HG03108 (cell line): ENCODE data around the gene AHRR.
"Not testable (repeated sequence)": the region's sequence is repeated elsewhere in the genome, so short reads cannot be mapped to it uniquely, and the experiment has no call there.

Source experiments
- ATAC-seq: cut with Tn5 transposase; IDR thresholded peaks from one replicate; pipeline ENCODE4 v1.9.1; 2021; ENCODE audit warnings: moderate library complexity; ENCODE audit not compliant: unreplicated experiment

AHRR gene

DNA sequence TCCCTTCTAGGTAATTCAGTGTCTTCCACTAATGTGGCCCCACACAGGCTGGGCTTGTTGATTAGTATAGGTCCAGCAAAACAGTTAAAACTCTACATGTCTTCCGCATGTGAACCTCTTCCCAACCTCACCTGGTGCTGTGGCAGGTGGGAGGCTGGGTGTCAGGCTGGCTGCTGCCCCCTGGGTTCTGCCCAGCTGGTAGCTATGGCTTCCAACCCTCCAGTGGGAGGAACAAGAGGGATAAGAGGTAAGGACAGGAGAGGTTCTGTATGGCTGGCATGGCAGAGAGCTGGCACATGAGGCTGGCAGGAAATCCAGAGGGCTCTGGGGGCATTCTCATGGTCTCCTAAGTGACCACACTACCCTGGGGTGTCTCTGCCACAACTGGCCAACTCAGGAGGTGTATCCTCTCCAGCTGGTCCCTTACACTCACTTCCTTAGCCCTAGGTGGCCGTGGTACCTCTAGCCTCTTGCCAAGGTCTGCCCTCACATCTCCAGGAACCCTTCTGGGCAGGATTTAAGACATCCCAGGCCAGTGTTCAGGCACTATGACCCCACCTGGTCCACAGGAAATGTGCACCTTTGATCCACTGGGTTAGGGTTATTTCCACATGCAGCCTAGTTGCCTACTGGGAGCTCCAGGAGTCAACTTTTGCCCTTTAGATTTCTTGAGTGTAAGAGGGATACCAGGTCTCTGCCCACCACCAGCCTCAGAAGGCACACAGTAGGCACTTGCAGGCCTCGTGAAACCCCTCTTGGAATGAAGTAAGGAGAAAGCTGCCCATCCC, 41.7 kb downstream of the AHRR start:
- ATAC-seq, result no peak

DNA sequence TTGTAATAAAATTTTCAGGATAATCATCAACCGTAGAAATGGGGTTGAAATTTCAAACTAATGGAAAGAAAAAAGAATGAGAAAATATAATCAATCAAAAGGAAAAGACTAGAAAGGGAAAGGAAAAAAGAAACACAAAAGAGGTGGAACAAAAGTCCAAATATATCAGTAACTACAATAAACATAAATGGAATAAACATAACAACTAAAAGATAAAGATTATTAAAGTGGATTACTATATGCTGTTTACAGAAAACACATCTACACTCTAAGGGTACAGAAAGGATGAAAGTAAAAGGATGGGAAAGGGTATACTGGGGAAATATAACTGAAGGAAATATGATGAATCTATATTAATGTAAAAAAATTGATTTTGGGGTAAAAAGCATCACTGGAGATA, 43.0 kb downstream of the AHRR start:
- no peak for ATAC-seq

DNA sequence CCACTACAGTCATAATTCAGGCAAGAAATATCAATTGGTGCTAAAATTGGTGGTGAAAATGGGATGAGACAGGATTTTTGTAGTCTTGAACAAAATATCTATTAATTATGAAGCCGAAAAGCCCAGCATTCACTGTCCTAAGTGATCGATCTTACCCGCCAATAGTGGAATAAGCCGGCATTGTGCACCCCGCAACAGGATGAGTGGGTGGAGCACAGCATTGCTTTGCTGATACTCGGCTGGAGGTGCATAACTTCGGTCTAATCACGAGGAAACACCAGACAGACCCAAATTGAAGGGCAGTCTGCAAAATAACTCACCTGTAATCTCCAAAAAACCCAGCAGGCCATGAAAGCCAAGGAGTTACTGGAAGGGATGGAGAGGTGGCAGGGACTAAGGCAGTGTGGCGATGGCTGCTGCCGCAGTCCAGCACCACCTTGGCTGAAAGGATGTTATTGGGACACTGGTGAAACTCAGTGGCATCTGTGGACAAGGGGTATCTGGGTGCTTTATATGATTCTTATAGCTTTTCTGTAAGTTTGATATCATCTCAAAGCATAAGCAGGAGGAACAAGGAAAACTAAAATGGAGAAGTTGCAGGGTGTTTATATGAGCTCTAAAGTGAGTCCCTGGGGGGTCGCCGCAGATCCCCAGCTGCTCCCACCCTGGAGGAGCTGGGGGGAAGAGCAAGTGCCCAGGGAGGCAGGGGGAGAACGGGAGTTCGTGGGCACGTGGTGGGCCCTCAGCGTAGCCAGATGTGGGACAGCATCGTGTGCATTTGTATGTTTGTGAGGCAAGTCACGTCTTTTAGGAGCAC, 45.2 kb downstream of the AHRR start:
- no peak for ATAC-seq

DNA sequence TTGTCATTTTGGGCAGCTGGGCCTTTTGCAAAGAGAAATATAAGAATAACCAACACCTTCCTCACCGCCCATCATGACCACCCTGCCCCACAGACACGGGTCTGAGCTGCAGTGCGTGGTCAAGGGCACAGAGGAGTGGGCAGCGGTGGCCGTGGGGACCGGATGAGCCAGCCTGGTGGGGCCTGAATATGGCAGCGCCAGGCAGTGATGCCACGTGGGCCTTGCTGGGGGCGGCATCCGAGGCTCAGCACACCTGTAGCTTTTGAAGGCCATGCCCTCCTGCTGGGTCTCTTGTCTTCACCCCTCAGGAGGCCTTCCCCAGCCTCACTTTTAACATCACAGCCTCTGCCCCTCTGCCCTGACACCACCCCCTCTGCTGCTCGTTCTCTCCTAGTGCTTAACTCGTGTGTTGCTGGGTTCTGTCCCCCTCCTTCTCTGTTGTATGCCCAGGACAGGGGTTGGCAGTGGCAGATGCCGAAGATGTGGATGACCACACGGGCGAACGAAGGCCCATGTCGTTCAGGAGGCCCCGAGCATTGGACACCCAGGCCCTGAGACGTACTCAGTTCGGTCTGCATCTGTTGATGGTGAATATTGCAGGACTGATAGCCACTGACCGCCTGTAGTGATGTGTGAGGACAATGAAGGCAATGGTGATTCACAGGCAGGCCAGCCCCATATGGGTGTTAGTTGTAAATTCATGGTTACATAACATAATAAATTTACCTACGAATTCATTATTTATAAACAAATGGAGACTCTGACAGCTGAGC, 46.0 kb downstream of the AHRR start:
- no peak for ATAC-seq

DNA sequence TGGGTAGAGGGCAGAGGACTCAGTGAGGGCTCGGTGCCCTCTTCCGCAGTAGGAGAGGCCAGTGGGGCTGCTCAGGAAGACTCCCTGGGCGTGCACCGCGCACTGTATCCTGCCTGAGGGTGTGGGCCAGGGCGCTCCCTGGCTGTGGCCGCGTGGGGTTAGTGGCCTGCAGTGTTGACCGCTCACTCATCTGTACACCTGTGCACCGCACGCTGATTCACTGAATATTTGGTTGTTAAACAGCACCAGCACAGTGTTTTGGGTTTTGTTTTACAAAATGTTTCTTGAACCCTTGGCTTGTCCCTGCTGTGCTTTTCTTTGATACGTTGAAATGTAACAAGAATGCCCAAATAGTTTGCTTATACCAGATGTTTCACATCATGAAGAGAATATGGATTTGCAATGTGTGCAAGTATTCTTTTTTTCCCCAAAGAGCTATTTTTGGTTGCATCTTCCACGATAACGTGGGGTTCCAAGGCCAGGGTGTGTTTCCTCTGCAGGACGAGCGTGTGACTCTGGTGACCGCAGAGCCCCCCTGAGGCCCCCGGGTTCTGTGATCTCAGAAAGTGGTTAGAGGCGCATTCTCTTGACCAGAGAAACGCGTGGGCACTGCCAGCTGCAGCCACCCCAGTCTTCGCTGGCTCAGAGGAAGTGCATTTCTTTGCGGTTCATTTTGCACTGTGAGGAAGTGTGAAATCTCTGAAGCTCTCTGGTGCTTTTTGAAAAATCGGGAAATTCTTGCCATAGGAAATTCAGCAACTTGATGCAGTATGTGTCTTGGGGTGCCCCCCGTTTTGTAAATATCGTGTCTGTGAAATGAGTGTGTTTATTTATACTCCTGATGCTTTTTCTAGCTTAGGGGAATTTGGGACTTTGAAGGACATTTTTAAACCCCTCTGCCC, 46.9 kb downstream of the AHRR start:
- ATAC-seq, result no peak

DNA sequence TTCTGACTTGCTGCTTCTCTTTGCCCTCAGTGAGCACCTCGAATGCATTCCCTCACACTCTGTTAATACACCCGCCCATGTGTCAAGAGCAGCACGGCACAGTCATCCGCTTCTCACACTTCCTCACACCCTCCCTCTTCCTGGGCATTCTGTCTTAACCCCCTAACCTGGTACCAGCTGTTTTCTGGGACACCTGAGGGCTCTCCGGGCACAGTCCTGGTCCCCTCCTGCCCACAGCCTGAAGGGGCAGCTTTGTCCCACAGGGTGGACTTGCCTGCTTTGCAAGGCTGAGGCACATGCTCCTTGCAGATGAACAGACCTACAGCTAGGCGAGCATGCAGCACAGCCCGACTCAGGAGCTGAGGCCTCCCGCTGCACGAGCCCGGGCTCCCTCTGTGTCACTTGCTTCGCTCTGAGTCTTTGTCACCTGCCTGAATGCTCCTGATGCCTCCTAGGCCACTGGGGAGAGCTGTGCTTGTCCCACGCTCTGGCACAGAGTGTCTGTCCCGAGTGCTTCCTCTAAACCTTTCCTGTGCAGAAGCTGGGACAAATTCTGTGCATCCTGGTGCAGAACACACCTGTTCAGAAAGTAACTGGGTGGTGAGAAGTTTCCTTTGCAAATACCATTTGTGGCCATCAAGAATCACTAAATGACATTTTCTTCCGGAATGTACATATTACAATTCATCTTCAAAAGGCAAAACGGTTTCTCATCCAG, 47.8 kb downstream of the AHRR start:
- ATAC-seq, result no peak

DNA sequence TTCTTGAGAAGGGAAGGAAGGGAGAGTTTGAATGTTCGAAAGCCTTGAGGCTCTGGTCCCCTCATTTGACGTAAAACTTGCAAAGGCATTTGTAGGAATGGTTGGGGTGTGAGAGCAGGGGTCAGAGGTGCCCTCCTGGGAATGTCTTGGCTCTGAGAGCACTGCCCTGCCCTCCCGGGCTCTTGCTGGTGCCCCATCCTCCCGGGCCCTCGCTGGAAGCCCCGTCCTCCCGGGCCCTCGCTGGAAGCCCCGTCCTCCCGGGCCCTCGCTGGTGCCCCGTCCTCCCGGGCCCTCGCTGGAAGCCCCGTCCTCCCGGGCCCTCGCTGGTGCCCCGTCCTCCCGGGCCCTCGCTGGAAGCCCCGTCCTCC, 48.3 kb downstream of the AHRR start:
- ATAC-seq, result not testable (repeated sequence)

DNA sequence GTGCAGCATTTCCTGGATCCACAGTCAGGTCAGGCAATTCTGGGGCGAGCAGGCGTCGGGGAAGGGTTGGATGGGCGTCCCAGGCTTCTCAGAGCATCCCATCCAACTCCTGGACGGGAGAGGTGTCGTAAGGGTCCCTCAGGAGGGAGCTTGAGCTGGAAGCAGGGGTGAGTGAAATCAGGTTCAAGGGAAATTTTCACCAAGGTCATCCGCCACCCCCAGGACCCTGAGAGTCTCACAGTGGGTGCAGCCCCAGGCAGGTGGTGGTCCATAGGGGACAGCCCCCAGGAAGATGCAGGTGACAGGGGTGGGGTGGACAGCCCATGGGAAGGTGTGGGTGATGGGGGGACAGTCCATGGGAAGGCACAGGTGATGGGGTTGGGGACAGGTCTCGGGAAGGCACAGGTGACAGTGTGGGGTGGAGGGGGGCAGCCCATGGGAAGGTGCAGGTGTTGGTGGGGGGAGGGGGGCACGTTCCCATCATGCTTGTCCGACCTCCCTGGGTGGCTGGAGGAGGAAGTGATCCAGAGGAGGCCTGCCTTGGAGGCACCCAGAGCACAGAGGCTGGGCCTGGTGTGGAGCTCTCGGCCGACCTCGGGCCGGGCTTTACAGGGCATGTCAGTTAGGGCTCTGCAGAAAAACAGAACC, 48.9 kb downstream of the AHRR start:
- ATAC-seq, result no peak

DNA sequence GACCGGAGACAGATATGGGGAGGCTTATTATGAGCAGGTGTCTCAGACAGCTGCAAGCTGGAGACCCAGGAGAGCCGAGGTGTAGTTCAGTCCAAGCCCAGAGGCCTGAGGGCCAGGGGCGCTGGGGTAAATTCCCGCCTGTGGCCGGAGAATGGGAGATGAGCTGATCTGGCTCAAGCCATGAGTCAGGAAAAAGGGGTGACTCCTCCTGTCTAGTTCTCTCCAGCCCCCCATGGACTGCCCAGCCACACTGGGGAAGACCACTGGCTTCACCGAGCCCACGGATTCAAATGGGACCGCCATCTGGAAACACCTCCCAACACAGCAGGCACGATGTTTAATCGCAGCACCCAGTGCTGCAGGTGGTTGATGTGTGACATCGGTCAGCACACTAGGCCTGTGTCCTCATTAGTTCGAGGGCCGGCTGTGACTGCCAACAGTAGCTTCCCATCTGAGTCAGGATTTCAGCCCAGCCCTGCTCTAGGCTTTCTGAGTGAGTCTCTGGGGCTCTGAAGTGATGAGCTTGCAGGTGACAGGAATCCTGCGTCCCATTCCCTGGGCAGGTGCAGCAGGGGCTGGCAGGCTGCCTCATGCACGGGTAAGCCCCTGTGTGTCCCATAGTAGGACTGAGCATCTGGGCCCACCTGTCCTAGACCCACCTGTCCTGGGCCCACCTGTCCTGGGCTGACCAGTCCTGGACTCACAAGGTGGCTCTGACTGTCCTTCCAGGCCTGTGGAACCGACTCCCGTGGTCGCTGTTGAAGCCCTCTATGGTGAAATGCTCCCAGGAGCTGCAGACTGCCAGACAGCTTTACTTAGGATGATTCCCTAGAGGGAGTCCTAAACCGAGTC, 49.7 kb downstream of the AHRR start:
- no peak for ATAC-seq

DNA sequence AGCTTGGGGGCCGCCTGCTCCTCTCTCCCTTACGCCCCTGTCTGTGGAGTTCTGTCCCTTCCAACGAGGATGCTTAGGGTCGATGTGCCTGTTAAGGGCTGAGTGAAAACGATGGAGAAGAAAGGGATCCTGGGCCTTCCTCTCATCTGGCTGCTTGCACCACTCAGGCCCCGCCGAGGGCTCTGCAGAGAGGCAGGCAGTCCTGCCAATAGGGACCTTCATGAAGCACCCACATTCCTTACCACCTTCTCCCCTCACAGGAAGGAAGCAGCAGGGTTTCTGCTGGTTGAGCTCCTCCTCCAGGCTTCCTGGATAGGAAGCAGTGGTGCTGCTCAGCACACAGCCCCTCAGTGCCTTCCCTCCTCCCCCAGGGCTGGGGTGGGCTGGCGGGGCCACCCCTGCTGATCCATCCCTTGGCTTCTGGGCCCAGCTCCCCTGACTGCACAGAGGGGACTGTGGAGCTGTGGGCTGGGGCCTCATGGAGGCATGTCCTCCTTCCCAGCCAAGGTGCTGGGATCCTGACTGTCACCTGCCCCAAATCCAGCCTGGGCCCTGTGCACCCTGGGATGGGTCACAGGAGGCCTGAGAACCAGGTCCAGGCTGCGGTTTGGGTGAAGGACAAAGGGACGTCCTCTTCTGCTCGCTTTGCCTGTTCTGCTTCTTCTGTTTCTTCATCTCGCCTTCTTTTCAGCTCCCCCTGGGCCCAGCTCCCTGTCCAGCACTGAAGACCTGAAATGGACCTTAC, 50.5 kb downstream of the AHRR start:
- no peak for ATAC-seq

DNA sequence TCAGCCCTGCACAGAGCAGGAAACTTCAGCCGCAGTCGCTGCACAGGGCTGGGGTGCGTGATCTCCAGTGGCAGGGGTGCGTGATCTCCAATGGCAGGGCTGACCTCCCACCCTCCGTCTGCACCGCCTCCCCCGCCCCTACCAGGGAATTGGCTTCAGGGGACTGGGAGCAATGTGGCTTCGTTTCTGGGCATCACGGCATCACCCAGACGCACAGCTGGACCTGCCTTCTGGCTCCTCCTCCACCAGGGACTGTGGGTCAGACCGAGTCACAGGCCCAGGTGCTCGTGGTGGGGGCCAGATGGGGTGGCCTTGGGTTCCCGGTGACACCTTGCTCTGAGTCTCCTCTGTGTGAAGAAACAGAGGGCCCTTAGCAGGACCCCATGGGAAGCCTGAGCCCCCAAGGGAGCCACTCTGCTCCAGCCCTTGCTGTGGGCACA, 51.1 kb downstream of the AHRR start:
- no peak for ATAC-seq

DNA sequence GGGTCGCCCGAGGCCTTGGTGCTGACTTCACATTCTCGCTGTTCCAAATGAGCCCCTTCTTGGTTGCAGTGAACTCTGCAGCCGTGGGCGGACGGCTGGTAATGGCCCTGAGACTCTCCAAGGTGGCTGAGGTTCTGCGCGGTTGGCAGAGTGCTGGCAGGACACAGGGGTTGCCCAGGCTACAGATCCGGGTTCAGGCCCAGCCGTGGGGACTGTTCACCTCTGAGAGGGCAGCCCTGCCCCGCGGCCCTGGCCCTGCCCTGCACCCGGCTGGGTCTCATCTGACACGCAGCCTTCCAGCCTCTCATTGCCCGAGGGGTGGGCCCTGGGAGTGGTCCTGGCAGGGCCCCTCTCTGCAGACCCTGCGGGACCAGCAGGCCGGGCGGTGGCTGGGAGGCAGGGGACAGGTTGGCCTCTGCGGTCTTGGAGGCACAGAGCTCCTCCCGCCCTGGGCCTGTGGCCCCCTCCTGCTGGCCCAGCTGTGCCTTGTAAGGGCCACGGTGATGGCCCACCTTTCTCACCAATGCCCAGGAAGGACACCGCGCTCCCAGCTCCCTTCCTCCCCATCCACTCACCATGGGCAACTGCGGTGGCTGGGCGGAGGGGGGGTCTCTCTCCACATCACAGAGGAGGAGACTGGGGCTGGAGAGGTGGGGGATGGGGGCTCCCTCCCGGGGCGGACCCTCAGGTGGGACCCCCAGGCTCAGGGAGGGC, 51.6 kb downstream of the AHRR start:
- no peak for ATAC-seq

DNA sequence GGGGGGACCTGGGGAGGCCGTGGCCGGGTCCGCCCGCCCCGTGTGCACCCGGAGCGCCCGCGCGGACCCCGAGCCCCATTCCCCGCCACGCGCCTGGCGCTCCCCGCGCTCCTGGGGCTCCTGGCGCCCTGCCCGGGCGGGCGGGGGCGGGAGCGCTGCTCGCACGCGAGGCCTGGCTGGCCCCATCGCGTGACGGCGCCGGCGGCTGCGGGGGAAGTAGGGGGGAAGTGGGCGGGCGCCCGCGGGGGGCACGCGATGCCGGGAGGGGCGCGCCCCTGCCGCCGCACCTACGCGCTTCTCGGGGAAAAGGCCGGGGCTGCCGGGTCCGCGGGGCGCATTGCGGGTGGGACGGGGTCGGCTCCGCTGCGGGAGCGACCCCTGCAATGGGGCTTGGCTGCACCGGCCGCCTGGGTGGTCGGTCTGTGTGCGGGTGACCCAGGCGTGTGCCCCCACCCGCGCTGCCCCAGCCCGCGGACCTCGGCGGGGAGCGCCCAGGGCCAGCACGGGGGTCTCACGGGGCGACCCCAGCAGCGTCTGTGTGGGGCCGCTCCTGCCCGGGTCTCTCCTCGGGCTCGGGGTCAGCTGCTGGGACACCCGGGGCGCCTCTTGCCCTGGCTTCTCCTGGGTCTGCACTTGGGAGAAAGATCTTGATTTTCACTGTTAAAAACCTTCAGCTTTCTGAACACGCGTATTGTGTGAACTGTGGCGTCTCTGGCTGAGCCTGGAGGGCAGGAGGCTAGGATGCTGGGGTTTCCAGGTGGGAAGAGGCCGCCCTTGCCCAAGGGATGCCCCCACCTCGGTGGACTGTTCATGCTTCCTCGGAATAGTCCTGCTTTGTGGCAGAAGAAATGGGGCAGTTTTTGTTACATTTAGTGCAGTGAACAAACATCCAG, 52.4 kb downstream of the AHRR start:
- peak; percentile 35 for ATAC-seq

DNA sequence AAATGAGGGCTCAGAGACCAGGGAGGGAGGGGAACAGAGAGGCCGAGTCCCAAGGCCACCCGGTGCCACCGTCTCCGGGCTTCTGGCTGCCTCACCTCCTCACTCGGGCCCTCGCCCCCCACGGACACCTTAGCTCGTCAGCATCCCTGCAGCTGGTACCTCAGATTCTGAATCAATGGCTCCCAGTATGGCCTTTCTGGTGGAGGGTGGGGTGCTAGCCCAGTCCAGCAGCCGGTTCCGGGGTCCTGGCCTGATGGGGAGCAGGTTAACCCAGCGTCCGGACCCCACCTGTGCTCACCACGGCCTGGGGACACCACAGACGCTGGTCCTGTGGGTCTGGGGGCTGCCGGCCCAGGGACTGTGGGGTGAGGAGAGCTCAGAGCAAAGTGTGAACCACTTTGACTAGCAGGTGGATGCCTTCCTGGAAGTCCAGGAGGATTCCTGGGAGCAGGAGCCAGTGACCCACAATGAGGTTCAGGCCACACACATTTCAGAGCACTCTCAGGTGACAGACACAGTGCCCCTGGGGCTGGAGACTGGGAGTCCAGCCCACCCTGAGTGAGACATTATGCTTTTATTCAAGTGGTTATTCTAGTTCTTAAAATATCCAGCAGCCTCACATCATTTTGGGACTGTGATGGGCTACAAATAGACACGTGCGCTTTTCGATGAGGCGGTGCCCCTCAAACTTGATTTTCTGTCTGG, 53.3 kb downstream of the AHRR start:
- ATAC-seq, result no peak

DNA sequence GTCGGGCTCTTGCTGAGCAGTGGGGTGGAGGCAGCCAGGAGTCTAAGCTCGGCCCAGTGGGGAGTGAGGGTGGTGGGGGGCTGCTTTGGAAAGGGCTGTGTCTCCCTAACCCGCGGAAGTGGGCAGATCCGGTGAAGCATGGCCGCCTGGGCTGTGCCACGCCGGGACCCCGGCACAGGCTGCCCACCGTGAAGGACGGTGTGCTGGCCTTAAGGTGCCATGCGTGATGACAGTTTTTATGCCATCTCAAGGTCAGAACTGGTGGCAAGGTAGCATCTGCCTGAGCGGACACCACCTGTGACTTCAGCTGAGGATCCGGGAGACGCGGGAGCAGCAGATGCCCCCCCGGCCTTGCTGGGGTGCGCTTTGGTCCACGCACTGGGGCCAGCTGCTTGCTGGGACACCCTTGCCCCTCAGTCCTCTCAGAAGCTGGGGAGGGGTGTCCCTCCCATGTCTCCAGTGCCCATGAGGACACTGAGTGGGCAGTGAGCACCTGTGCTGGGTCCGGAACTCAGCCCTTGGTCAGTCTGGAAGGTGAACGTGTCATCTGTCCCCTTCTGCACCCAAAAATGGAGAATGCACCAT, 53.9 kb downstream of the AHRR start:
- ATAC-seq, result no peak
